Uterus (tissue), 2 donors: ENCODE measurements around the gene RNF166.

ENCODE experiments used
- CTCF ChIP-seq, 4 experiments: fragments of 200-600 bp in 2 of 4; fragments of 450-650 bp in 2 of 4; sonication (generic) in 2 of 4; IDR thresholded peaks; one replicate each; pipeline ENCODE4 v1.5.1; 2016 to 2019; ENCODE audit warnings: antibody characterized with exemption in 4 of 4, mild to moderate bottlenecking in 2 of 4, moderate library complexity in 1 of 4
- POLR2A ChIP-seq, 2 donors: fragments of 450-650 bp; IDR thresholded peaks; one replicate each; pipeline ENCODE4 v1.6.1; 2016; ENCODE audit warnings: antibody characterized with exemption in 2 of 2, mild to moderate bottlenecking in 1 of 2, moderate library complexity in 1 of 2

DNA sequence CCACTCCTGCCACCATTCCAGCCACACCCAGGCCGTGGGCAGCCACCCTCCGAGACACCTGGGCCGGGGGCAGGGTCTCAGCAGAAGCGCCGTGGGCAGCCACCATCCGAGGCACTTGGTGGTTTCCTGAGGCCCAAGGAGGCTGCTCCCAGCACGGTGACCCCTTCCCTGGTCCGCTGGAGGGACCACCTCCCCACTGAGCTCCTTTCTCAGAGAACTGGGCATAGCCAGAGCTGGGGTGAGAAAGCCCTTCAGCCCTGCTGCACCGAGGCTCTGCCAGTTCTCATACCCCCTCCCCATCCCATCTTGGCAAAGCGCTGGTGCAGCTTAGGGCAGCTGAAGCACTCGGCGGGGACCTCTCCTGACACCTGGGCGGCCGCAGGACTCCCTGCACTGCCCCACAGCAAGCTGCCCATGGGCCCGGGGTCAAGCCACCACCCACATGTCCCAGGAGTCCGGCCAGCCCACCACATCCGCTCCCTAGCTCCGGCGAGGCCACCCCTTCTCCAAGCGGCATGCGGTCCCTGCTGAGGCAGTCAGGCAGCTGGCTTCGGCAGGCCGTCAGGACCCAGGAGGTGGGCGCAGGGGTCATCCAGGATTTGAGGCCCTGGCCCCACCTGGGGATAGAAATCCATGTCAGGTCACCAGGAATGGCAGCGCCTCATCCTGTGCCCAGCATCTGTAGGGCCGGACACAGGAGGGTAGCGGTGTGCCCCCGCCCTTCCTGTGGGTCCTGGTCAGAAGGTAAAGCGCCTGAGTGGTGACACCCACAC lies 54.0 kb downstream of the RNF166 start:
- TF ChIP-seq CTCF (IDR thresholded peaks at IDR 0.05) (no peak), POLR2A (IDR thresholded peaks at IDR 0.05) (no peak)
